ENCODE data around the gene NUP62.

Gene NUP62

GRCh38 chr19:49924004-49924880 lies 5.1 kb downstream of the NUP62 start:
- no peak for DNase-seq

- DNase-seq = no peak
Observed at GRCh38 chr19:49923055-49924003, 6.0 kb downstream of the NUP62 start.

- no peak for DNase-seq
Observed at GRCh38 chr19:49921871-49922795, 7.2 kb downstream of the NUP62 start.

- no peak for DNase-seq
Observed at GRCh38 chr19:49920624-49921363, 8.5 kb downstream of the NUP62 start.

GRCh38 chr19:49918089-49918488 lies 11.2 kb downstream of the NUP62 start:
- no peak for DNase-seq

- no peak for DNase-seq
Observed at GRCh38 chr19:49916839-49917733, 12.2 kb downstream of the NUP62 start.

GRCh38 chr19:49915271-49915670 lies 14.0 kb downstream of the NUP62 start:
- DNase-seq = no peak

GRCh38 chr19:49913720-49914119 lies 15.6 kb downstream of the NUP62 start:
- DNase-seq = no peak

- DNase-seq = no peak
Observed at GRCh38 chr19:49912965-49913685, 16.2 kb downstream of the NUP62 start.

- DNase-seq = no peak
Observed at GRCh38 chr19:49911381-49912145, 17.7 kb downstream of the NUP62 start.

- no peak for DNase-seq
Observed at GRCh38 chr19:49910179-49910578, 19.1 kb downstream of the NUP62 start.

GRCh38 chr19:49908480-49909420 lies 20.6 kb downstream of the NUP62 start:
- DNase-seq = no peak

- no peak for DNase-seq
Observed at GRCh38 chr19:49907745-49908446, 21.4 kb downstream of the NUP62 start.

- DNase-seq = no peak
Observed at GRCh38 chr19:49906879-49907564, 22.3 kb downstream of the NUP62 start.

GRCh38 chr19:49904136-49904535 lies 25.2 kb downstream of the NUP62 start:
- no peak for DNase-seq

- no peak for DNase-seq
Observed at GRCh38 chr19:49896863-49897621, 32.3 kb downstream of the NUP62 start, which contains the start of gene IL4I1. Gene IL4I1 (minus strand): TSS chr19:49896887. CDS start chr19:49896160, 727 bp downstream.

Measured in effector CD8-positive, alpha-beta T cell (primary cell).